OCI-LY3 (cell line): Measurements from ENCODE around the gene PDE1A.

ENCODE experiments used
- EZH2phosphoT487 ChIP-seq: fragments of 200-600 bp; shearing (Covaris generic); IDR thresholded peaks from 2 replicates; pipeline ENCODE4 v1.6.1; 2018; ENCODE audit warnings: antibody characterized with exemption, mixed run types, low read depth
- TF ChIP-seq, protein P1 (sequence below): fragments of 200-600, 300-600 bp; sonication (generic); IDR thresholded peaks from 2 replicates; pipeline ENCODE4 v1.5.1; 2014; ENCODE audit warnings: antibody characterized with exemption, low read length, low read depth

DNA sequence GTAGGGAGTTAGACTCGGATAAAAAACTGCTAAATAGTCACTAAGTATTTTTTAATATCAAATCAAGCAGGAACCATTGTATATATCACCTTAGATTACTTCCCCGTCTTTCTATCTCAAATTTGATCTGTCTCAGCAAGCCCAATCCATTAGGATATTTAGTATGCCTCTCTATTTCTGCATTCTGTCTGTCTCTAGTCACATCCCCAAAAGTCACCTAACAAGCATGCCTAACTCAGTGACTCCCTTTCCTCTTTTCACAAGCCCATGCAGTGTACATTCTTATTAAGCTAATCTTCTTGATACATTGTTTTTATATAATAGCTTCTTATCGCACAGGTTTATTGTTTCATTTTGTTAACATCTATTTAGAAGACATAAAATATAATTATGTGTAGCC is 57.8 kb downstream of the PDE1A start:
- no peak for TF ChIP-seq EZH2phosphoT487
- TF ChIP-seq, protein P1, sequence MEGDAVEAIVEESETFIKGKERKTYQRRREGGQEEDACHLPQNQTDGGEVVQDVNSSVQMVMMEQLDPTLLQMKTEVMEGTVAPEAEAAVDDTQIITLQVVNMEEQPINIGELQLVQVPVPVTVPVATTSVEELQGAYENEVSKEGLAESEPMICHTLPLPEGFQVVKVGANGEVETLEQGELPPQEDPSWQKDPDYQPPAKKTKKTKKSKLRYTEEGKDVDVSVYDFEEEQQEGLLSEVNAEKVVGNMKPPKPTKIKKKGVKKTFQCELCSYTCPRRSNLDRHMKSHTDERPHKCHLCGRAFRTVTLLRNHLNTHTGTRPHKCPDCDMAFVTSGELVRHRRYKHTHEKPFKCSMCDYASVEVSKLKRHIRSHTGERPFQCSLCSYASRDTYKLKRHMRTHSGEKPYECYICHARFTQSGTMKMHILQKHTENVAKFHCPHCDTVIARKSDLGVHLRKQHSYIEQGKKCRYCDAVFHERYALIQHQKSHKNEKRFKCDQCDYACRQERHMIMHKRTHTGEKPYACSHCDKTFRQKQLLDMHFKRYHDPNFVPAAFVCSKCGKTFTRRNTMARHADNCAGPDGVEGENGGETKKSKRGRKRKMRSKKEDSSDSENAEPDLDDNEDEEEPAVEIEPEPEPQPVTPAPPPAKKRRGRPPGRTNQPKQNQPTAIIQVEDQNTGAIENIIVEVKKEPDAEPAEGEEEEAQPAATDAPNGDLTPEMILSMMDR: no peak
